GM19372 (cell line): ENCODE results near the gene GALNT10.

Experiments
- ATAC-seq: cut with Tn5 transposase; IDR thresholded peaks from one replicate; pipeline ENCODE4 v1.9.1; 2021; ENCODE audit warnings: mild to moderate bottlenecking, low read depth, moderate library complexity; ENCODE audit not compliant: unreplicated experiment

GALNT10 gene

DNA sequence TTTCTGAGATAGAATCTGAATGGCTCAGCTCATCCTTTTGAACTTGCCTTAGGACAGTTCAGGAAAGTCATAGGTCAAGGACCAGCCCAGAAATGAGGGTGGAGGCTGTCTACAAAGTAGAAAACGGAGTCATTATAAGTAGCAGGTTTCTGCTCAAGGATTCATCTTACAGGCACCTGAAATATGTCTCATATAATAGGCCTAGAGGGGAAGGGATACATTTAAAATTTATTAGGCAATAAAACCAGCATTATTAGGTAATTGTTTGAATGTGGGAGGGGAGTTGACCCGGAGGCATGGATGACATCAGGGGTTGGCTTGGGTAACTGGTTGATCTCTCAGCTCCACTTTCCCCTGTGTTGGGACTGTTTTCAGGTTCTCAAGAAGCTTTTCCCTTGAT, 11.9 kb upstream of the GALNT10 start:
- no peak for ATAC-seq

DNA sequence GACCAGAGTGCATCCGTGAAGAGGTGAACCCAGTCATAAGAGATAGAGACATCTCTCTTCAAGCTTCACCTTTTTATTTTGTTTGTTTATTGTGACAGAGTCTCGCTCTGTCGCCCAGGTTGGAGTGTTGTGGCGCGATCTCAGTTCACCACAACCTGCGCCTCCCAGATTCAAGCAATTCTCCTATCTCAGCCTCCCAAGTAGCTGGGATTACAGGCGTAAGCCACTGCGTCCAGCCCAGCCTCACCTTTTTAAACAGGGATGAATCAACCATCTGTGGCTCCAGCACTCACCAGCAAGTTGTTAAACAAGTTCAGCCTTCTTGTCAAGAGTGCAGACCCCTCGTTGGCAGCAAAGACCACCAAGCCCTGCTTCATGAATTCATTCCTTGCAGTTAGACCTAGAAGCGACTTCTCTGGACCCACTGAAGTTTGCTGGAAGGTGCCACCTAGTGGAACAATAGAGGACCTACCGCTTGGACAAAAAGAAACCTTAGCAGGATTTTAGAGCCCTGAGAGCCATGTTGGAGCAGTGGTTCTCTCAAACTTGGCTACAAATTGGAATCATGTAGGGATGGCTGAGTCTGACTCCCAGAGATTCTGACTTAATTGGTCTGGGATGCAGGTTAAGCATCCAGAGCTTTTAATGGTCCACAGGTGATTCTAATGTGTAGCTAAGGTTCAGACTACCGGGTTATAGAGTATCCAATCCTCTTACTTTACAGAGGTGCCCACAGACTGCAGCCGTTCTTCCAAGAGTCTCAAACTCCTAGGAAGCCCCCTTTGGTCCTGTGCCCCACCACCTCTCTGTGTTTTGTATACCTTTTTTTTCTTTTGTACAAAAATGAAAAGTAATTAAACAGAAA, 10.5 kb upstream of the GALNT10 start:
- ATAC-seq, result peak; percentile 95

DNA sequence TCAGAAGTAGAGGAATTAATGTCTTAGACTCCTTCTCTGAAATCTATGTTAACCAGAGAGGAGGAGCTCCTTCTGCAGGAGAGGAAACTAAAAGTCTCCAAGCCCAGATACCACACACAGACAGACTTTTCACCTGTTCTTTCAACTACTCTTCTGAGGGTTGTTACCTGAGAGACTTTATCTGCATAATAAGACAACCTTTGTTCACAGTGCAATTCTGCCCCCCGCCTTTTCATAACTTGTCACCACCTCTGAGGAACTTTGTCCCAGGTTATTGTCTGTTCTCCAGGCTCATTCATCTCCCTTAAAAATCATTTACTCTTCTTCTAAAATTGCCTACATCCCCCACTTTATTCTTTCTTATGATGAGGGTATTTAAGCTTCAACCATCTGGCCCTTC, 9.4 kb upstream of the GALNT10 start:
- ATAC-seq, result no peak

DNA sequence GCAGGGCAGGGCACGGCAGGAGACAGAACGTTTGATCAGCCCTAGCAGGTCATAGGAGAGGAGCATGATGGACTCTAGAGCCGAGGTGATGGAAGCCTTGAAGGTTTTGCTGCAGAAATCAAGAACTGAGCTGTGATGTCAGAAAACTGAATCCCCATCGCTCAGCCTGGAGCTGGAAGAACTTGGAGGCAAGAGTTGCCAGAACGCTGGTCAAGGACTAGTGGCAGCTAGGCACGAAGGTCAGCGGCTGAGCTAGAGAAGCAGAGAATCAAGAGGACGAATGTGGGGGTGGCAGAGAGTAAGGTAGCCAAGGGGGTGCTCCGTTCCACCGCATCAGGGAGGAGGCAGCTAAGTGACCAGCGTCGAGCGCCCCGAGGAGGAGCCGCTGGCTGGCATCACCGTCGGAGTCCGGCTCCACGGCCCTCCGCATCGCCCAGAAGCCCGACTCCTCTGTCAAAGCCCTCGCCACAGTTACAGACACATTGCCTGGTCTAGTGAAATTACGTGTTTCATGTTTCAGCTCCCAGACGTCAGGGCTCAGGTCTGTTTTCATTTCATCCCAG, 1.2 kb upstream of the GALNT10 start:
- peak; percentile 5 for ATAC-seq

DNA sequence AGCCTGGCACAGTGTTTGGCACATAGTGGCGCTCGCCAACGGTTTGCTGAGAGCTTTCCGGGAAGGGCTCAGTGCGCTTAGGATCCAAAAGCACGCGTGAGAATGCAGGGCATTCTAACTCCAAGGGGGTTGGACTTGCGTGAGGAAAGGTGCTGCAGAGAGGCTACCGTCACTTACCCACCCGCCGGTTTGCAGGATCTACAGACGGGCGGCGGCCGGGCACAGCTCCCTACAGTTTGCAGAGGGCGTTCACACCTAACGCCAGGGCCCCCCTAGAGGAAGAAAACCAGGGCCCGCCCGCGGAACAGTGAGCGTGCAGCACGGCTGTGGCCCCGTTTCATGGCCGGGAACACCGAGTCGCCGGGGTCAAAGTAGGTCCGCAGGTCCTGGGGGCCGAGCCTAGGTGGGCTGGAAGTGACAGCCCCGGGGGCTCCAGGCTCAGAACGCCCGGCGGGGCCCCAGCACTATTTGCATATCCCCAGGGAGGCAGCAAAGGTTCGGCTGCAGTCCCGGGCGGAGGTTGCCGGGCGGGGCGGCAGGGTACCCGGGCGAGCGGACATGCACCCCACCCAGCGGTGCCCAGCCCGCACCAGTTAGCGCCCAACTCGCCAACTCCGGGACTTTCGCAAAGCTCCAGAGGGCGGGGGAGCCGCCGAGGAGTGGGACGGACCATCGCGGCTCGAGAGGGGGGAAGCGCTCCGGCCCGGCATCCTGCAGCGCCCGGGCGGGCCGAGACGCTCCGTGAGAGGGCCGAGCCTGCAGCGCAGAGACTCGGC, 526 bp upstream of the GALNT10 start:
- ATAC-seq, result peak; percentile 68

DNA sequence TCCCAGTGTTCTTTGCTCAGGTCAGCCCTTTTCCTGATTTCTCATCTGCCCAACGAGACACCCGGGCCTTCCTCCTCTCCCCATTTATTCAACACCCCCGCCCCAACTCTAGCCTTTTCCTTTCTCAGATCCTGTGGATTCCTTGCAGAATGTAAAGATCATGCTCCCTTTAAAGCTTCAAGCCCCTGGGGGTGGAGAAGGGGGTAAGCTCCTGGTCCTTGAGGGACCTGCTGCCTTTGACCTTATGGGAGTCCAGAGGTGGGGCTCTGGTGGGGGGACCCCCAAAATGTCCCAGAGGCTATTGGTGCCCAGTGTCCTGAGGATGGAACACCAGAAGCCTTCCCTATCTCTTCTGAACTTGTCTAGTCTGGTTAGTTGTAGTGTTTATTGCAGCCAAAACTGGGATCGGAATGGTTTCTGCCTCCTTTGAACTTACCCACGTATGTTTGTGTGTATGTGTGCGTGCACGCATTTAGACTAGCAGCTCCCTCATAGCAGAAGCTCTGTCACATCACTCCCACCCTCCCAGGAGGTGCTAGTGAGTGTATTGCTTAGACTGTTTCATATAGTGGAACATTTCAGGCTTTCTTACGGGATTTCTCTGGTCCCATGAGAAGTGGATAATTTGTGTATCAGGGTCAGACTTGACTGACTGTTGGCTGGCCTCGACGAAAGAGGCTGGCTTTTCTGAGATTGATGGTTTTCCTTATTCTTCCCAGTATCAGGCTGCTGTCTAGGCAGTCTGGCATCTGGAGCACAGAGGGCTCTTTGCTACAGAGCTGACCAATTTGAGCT, 1.1 kb downstream of the GALNT10 start:
- no peak for ATAC-seq

DNA sequence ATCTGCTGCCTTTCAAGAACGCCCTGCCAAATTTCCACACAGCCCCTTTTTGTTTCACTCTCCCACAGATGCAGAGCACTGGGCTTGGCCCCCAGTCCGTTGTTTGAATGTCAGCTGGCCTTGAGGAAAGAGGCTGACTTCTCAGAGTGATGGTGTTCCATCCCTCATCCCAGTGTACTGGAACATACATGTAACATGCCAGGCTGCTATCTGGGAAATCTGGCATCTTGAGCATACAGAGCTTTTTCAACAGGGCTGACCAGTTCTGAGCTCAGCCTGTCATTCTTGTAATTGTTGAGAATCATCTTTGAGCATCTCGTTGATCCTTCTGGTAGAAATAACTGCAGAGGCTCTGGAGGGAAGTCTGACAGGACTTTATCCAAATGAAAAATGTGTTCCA, 2.8 kb downstream of the GALNT10 start:
- no peak for ATAC-seq

DNA sequence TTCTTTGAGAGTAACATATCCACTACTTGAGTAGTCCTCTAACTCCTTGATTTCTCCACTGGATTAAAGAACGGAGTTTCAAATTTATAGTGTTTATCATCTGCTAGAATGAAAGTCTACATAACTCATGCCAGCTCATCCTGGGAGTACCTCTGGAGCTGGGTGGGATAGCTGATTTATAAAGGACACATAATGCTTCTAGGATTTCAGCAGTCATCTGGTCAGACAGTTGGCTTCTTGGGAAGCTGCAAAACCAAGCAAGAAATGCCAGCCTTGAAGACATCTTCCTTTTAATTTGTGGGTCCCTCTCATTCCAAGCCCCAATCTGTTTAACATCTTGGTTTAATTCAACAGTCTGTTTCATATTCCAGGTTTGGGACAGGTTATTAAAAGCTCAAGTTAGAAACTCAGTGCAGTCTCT, 3.2 kb downstream of the GALNT10 start:
- no peak for ATAC-seq

DNA sequence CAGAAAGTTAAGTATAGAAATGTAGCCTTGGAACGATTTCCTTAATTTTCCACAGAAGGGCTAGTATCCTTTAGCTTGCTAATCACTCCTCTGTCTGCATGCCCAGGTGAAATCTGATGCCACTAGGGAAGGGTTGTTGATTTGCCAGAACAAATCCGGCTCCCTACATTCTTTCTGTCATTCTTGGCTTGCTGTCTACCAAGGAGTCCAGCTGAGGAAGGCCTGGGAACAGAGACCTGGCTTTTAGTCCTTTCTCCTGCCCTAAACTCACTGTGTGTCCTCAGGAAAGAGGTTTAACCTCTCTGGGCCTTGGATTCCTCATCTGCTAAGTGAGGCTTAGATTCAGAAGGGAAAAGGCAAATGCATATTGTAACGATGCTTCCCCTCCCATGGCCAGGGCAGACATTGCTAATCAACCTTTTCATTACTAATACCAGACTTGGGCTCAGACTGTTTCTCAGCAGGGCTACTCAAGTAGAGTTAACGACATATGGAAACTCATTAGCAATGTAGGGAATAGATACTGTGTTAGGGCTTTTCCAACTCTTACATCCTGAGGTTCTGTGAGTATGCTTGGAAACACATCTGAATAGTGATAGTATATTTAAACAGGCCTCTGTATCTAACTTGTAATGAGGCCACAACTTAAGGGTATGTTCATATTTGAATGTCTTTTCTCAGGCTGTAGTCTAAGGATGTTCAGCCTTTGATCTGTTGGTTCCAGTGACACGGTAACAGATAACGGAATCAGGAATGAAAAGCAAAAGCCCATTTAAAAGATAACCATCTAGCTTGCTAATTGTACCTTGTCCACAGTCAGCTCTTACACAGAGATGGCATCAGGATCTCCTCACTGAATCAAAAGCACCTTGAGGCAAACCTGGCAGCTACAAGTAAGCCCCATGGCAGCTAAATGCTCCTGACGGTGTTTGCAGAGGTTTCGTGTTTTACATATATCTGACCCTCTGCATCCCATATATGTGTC, 4.1 kb downstream of the GALNT10 start:
- ATAC-seq, result no peak

DNA sequence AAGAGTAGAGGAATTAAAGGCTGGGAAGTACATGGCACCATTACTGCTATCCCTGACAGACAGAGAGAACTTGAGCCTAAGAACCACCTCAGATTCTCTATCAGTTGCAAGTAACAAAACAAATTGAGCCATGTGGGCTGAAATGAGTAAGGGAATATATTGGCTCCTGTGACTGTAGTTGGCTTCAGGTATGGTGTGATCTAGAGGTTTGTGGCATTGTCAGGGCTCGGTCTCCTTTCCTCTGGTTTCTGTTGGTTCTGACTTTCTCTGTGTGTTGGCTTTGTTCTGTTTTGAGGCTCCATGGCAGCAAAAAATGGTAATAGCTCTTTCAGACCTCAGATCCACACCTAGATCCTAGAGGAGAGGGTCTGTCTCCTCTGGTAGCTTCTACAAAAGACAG, 5.7 kb downstream of the GALNT10 start:
- ATAC-seq, result no peak

DNA sequence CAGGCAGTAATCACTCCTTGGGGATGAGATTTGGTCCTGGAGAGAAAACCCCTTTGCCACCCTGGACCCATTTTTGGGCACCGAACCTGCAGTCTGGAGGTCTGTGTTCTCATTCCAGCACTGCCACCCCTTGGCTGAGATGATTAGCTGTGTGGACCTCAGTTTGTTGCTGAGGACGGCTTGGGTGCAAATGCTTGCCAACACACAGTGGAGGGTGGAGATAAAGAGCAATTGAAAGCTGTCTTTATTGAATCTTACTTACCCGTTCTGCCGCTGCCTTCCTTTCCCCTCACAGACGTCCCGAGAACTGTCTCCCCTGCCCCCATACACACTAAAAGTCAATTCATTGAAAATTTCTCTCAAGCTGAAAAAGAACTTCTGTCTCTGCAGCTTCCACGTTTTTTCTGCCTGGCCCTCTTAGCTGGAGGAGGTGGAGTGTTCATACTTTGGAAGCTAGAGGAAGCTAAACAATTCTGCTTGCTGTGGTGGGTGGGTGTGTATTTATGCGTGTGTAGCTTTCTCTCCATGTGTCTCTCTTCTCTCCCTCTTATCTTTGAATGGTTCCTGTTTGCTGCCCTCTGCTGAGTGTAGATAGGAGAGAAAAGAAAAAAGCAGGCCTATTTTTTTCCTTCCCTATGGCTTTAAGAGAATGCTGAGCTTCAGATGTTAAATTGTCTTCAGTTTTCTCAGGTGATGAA, 6.6 kb downstream of the GALNT10 start:
- no peak for ATAC-seq

DNA sequence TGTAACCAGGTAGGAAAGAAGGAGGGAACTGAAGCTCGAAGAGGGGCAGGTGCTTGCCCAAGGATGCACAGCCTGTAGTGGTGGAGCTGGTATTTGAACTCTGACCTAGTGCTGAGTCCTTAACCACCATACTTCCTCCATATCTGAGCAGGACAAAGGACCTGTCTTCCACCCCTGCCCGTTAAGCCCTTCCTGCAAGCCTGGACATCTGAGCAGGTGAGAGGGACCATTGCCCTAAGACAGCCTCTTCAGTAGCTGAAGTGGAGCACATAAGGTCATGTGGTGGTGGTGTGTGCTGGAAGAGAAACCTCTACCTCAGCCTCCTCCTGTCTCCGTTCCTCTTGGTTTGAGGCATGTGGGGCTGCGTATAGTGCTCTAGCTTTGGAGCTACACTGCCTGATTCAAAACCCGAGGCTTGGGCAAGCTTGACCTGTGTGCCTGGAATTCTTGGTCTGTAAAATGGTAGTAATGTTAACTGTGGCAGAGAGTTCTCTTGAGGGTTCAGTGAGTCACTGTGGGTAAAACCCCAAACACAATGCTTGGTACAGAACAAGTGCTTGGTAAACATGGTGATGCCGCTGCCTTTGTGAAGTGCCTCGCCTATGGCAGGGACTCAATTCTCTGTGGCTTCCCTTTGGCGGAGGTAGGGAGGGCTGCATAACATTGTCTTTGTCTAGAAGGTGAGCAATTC, 7.4 kb downstream of the GALNT10 start:
- no peak for ATAC-seq

DNA sequence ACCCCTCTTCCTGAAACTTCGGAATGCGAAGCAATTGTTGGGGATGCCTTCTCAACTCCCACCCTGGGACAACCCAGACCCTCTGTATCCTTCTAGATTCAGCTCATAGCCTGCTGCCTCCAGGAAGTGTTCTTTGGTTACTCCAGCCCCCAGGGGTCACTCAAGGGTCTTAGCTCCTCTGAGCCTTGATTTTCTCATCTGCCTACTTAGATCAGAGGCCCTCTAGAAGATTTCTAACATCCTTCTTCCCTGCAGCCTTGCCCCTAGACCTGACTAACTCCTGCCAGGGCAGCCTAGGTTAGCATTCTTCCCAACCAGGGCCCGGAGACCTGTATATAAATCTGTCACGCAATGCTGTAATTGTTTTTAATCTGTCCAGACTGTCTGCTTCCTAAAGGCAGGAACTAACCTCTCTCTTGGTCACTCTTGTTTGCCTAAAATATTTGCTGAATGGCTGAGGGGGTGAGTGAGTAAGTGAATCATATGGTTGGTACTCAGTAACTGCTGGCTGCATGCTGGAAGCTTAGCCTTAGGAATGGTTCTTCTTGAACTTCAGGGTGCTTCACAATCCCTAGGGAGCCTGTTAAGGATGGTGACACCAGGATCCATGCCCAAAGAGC, 8.2 kb downstream of the GALNT10 start:
- no peak for ATAC-seq

DNA sequence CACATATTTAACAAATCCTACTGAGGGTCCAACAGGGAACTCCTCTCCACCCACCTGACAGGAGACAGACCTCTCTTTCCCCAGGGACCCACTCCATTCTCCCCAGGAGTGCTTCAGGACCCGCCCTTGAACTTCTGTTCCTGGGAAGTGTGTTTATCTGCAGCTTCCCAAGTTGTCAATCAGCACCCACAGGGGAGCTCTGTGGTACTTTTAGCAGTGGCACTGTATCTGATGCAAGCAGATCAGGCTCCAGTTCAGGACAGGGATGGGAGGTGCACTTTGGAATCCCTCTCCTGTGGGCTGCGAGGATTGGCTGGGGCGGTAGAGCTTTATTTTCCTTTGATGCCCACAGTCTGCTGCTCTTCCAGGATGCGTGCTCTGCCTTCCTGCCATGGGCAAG, 8.7 kb downstream of the GALNT10 start:
- ATAC-seq, result no peak

DNA sequence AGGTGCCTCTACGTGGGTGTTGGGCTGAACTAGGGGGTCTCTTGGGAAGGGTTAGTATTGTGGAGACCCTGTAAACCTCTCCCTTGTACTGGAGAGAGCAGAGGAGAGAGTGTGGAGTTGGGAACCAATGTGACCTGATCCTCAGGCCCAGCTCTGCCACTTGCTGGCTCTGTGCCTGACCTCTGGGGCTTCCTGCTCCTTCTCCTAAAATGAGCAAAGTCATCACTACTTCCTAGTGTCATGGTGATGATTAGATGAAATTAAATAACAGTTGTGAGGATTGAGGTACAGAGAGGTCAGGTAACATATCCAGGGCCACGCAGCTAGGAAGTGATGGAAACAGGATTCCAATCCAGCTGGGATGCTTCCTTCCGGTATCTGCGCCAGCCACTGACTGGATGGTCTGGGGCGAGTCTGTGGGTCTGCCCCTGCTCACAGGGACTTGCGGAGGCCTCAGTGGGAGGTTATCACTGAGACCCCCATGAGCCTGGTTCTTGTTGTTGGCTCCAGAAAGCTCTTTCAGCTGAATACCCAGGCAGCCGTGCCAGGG, 9.2 kb downstream of the GALNT10 start:
- ATAC-seq, result no peak

DNA sequence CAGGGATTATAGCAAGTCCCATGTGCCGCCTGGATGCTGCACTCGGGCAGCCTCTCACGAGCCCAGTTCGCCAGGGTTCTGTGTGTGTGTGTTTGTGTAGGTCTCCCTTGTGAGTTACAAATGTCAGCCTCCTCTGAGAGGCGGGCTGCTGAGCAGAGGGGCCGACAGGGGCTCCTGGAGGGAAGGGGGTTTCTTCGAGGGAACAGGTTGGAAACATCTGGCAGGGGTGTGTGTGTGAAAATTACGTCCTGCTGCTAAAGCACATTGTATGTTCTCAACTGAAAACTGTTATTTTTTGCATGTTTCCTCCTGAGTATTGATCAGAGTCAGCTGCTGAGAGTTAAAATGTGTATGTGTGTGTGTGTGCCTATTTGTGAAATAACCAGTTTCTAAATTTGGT, 9.7 kb downstream of the GALNT10 start:
- ATAC-seq, result no peak

DNA sequence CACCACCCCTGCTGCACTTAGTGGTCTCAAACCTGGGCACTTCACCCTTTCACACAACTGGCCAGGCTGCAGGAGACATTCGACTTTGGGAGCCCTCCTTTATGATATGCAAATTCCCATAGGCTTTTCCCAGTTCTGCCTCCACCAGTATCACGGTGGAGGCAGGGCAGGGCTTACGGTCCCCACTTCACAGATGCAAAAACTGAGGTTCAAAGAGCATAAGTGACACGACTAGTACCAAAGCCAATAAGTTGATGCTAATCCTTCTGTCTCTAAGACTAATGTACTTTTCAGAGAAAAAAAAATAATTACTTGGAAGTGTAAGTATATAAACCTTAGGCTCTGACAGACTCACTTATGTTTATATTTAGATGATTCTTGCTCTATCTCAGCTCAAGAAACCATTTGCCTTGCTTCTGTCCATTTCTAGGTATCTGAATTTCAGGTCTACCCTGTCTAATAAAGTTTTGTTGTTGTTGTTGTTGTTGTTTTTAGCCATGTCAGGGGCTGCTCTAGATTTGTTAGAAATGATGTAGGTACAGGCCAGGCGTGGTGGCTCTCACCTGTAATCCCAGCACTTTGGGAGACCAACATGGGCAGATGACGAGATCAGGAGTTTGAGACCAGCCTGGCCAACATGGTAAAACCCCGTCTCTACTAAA, 10.7 kb downstream of the GALNT10 start:
- ATAC-seq, result no peak
